ENCODE measurements around the gene PTPRK. TPM values are rescaled to one million over a fixed set of nuclear protein-coding genes. Genes with fewer than 3 reads are reported as not detected.

The PTPRK gene
- total RNA-seq, 2 donors from 2014 or later: 60.6 to 121 TPM

GRCh38 chr6:127956956-127957355, 563.4 kb downstream of the PTPRK start:
- TF ChIP-seq CTCF (IDR thresholded peaks at IDR 0.05) (no peak), POLR2A (IDR thresholded peaks at IDR 0.05) (no peak)
- no peaks in the 10 kb centered on the region for H3K36me3 ChIP-seq (replicated peaks in 1 of 2; ENCODE audit: insufficient read depth in 1 of 2, low read depth in 2 of 2)
- no peaks in the 10 kb centered on the region for H3K4me1 ChIP-seq
- H3K9me3 ChIP-seq: no peaks in the 10 kb centered on the region
- no peak overlapping the region for H3K4me3 ChIP-seq
- no peak overlapping the region for H3K27ac ChIP-seq
- ATAC-seq (no peak), DNase-seq (no peak)
- no peaks in the 10 kb centered on the region for H3K27me3 ChIP-seq
- intact Hi-C loops (cut with DNase I): no loop called here
- WGBS, 2 donors: 52 to 61% methylated on average over 2 of the region's 2 CpGs

GRCh38 chr6:127956260-127956888, 564.0 kb downstream of the PTPRK start:
- TF ChIP-seq CTCF (IDR thresholded peaks at IDR 0.05) (no peak), POLR2A (IDR thresholded peaks at IDR 0.05) (no peak)
- Histone ChIP-seq H3K27ac (no peak overlapping the region), H3K27me3 (no peaks in the 10 kb centered on the region), H3K4me1 (no peaks in the 10 kb centered on the region), H3K9me3 (no peaks in the 10 kb centered on the region), H3K4me3 (no peak overlapping the region), H3K36me3 (replicated peaks in 1 of 2; ENCODE audit: insufficient read depth in 1 of 2, low read depth in 2 of 2) (no peaks in the 10 kb centered on the region)
- ATAC-seq (no peak), DNase-seq (no peak)
- 70 to 81% methylated on average over 6 of the region's 6 CpGs for WGBS, 2 donors
- intact Hi-C loops (cut with DNase I): no loop called here

- 90 to 96% methylated on average over 4 of the region's 4 CpGs for WGBS, 2 donors
- H3K27ac ChIP-seq: no peak overlapping the region
These were observed 566.3 kb downstream of the PTPRK start for GRCh38 chr6:127954082-127954481.

GRCh38 chr6:127952831-127953230, 567.6 kb downstream of the PTPRK start:
- ATAC-seq: no peak
- DNase-seq: no peak
- TF ChIP-seq CTCF (IDR thresholded peaks at IDR 0.05) (no peak), POLR2A (IDR thresholded peaks at IDR 0.05) (no peak)
- H3K27ac ChIP-seq: no peak overlapping the region
- H3K4me3 ChIP-seq: no peak overlapping the region
- no peaks in the 10 kb centered on the region for H3K4me1 ChIP-seq
- H3K36me3 ChIP-seq (replicated peaks in 1 of 2; ENCODE audit: insufficient read depth in 1 of 2, low read depth in 2 of 2): no peaks in the 10 kb centered on the region
- no peaks in the 10 kb centered on the region for H3K9me3 ChIP-seq
- intact Hi-C loops (cut with DNase I): no loop called here
- WGBS, 2 donors: 75% methylated on average over 4 of the region's 4 CpGs
- H3K27me3 ChIP-seq: no peaks in the 10 kb centered on the region

More at GRCh38 chr6:127954082-127954481, 566.3 kb downstream of the PTPRK start:
- ATAC-seq (no peak), DNase-seq (no peak)
- Histone ChIP-seq H3K27me3 (no peaks in the 10 kb centered on the region), H3K9me3 (no peaks in the 10 kb centered on the region), H3K36me3 (replicated peaks in 1 of 2; ENCODE audit: insufficient read depth in 1 of 2, low read depth in 2 of 2) (no peaks in the 10 kb centered on the region), H3K4me3 (no peak overlapping the region), H3K4me1 (no peaks in the 10 kb centered on the region)
- TF ChIP-seq CTCF (IDR thresholded peaks at IDR 0.05) (no peak), POLR2A (IDR thresholded peaks at IDR 0.05) (no peak)
- intact Hi-C loops (cut with DNase I): no loop called here

GRCh38 chr6:127952176-127952575, 568.2 kb downstream of the PTPRK start:
- H3K4me1 ChIP-seq: no peaks in the 10 kb centered on the region
- ATAC-seq: no peak
- H3K27me3 ChIP-seq: no peaks in the 10 kb centered on the region
- H3K9me3 ChIP-seq: no peaks in the 10 kb centered on the region
- H3K4me3 ChIP-seq: no peak overlapping the region
- 85 to 95% methylated on average over 5 of the region's 5 CpGs for WGBS, 2 donors
- intact Hi-C loops (cut with DNase I): no loop called here
- no peak overlapping the region for H3K27ac ChIP-seq
- no peak for TF ChIP-seq CTCF (IDR thresholded peaks at IDR 0.05)
- TF ChIP-seq POLR2A (IDR thresholded peaks at IDR 0.05): no peak
- no peak for DNase-seq
- H3K36me3 ChIP-seq (replicated peaks in 1 of 2; ENCODE audit: insufficient read depth in 1 of 2, low read depth in 2 of 2): no peaks in the 10 kb centered on the region
